Gastrocnemius medialis (tissue), 4 donors: Measurements from ENCODE around the gene CAPZB.

ENCODE experiments used
- CTCF ChIP-seq, 5 experiments: fragments of 450-650 bp in 3 of 5; fragments of 200-600 bp in 2 of 5; sonication (generic) in 2 of 5; IDR thresholded peaks in 4 of 5; conservative IDR thresholded peaks in 1 of 5; 1 replicate in 4 of 5; 2 replicates in 1 of 5; pipeline ENCODE4 v1.5.1; 2016 to 2019; ENCODE audit warnings: antibody characterized with exemption in 5 of 5, mild to moderate bottlenecking in 3 of 5, moderate library complexity in 3 of 5
- POLR2A ChIP-seq, 2 donors: fragments of 450-650 bp; IDR thresholded peaks; one replicate each; pipeline ENCODE4 v1.6.1; 2017; ENCODE audit warnings: antibody characterized with exemption in 2 of 2, mild to moderate bottlenecking in 2 of 2, moderate library complexity in 2 of 2

GRCh38 chr1:19475296-19475695, 10.0 kb downstream of the CAPZB start:
- no peak for TF ChIP-seq POLR2A (IDR thresholded peaks at IDR 0.05)
- TF ChIP-seq CTCF (IDR thresholded peaks at IDR 0.05 in 4 of 5, conservative IDR thresholded peaks at IDR 0.05 in 1 of 5) = no peak
